HL-60 (cell line): ENCODE data around the gene STK17B.

Source experiments
- DNase-seq, 2 experiments: peaks; one replicate each; pipeline ENCODE4 v3.0.0-alpha.2; 2010 to 2020; ENCODE audit warnings: low read depth in 1 of 2, low spot score in 1 of 2
- H3K27ac ChIP-seq: fragments of 250-450 bp; sonication (Bioruptor Pico); replicated peaks from 2 replicates; pipeline ENCODE4 v1.5.1; 2020; ENCODE audit warnings: mild to moderate bottlenecking, moderate library complexity
- H3K27me3 ChIP-seq: fragments of 250-450 bp; sonication (Bioruptor Pico); 2 replicates; pipeline ENCODE4 v1.5.1; 2021; ENCODE audit warnings: mild to moderate bottlenecking, moderate library complexity; ENCODE audit not compliant: insufficient read depth, poor library complexity, severe bottlenecking
- H3K4me3 ChIP-seq: replicated peaks from 2 replicates; pipeline ENCODE4 v1.5.1; 2011; ENCODE audit warnings: mild to moderate bottlenecking, control low read depth, low read length; ENCODE audit not compliant: insufficient read depth
- GABPA ChIP-seq: IDR thresholded peaks from 2 replicates; pipeline ENCODE4 v1.6.1; 2012; ENCODE audit warnings: low read depth
- POLR2AphosphoS5 ChIP-seq: IDR thresholded peaks from 2 replicates; pipeline ENCODE4 v1.6.1; 2012; ENCODE audit warnings: low read depth
- REST ChIP-seq: IDR thresholded peaks from 2 replicates; pipeline ENCODE4 v1.6.1; 2012; ENCODE audit warnings: low read depth; ENCODE audit not compliant: insufficient replicate concordance
- SPI1 ChIP-seq: IDR thresholded peaks from 2 replicates; pipeline ENCODE4 v1.6.1; 2012; ENCODE audit warnings: low read depth, mild to moderate bottlenecking, borderline replicate concordance
- TF ChIP-seq, protein P1 (sequence below): IDR thresholded peaks from one replicate; pipeline ENCODE4 v1.5.1; 2011; ENCODE audit warnings: low read length, control low read depth, inconsistent platforms; ENCODE audit not compliant: insufficient read depth

The STK17B gene

GRCh38 chr2:196184921-196185320 lies 13.5 kb upstream of the STK17B start:
- no peak overlapping the region for H3K27ac ChIP-seq
- DNase-seq, result no peak
- H3K4me3 ChIP-seq, result no peak overlapping the region
- H3K27me3 ChIP-seq, result no peaks in the 10 kb centered on the region
- TF ChIP-seq REST (no peak), SPI1 (no peak)
- TF ChIP-seq, protein P1, sequence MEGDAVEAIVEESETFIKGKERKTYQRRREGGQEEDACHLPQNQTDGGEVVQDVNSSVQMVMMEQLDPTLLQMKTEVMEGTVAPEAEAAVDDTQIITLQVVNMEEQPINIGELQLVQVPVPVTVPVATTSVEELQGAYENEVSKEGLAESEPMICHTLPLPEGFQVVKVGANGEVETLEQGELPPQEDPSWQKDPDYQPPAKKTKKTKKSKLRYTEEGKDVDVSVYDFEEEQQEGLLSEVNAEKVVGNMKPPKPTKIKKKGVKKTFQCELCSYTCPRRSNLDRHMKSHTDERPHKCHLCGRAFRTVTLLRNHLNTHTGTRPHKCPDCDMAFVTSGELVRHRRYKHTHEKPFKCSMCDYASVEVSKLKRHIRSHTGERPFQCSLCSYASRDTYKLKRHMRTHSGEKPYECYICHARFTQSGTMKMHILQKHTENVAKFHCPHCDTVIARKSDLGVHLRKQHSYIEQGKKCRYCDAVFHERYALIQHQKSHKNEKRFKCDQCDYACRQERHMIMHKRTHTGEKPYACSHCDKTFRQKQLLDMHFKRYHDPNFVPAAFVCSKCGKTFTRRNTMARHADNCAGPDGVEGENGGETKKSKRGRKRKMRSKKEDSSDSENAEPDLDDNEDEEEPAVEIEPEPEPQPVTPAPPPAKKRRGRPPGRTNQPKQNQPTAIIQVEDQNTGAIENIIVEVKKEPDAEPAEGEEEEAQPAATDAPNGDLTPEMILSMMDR, result no peak

- no peak overlapping the region for H3K4me3 ChIP-seq
- no peaks in the 10 kb centered on the region for H3K27me3 ChIP-seq
- DNase-seq, result no peak
- no peak overlapping the region for H3K27ac ChIP-seq
- TF ChIP-seq GABPA, result no peak
- no peak for TF ChIP-seq SPI1
- TF ChIP-seq POLR2AphosphoS5, result no peak
- no peak for TF ChIP-seq REST
- TF ChIP-seq, protein P1, result no peak
Measured at GRCh38 chr2:196183528-196184231, 12.3 kb upstream of the STK17B start.

GRCh38 chr2:196183172-196183473 lies 11.7 kb upstream of the STK17B start:
- Histone ChIP-seq H3K27ac (no peak overlapping the region), H3K27me3 (no peaks in the 10 kb centered on the region), H3K4me3 (no peak overlapping the region)
- DNase-seq, result no peak
- TF ChIP-seq, protein P1, result no peak
- TF ChIP-seq POLR2AphosphoS5 (no peak), GABPA (no peak), REST (no peak), SPI1 (no peak)
